Muscle of back (tissue), 11 donors: Measurements from ENCODE around the gene COX17. TPM values are rescaled to one million over a fixed set of nuclear protein-coding genes. Genes with fewer than 3 reads are reported as not detected.

Experiments
- DNase-seq, 3 donors: peaks; one replicate each; pipeline versions ENCODE4 v3.0.0 to v3.0.0-alpha.2; 2013
- polyA plus RNA-seq, 10 donors: library from polyadenylated mRNA; unstranded; fragments of 120-200 nt; gene quantifications; one replicate each; pipeline ENCODE4 v1.2.1, GENCODE V29; 2013; ENCODE audit not compliant: insufficient read length in 10 of 10

COX17 gene
- polyA plus RNA-seq, 10 donors = 57.7 to 77.9 (median 68.0) TPM

GRCh38 chr3:119626196-119626595 lies 51.0 kb downstream of the COX17 start:
- DNase-seq = no peak

DNA sequence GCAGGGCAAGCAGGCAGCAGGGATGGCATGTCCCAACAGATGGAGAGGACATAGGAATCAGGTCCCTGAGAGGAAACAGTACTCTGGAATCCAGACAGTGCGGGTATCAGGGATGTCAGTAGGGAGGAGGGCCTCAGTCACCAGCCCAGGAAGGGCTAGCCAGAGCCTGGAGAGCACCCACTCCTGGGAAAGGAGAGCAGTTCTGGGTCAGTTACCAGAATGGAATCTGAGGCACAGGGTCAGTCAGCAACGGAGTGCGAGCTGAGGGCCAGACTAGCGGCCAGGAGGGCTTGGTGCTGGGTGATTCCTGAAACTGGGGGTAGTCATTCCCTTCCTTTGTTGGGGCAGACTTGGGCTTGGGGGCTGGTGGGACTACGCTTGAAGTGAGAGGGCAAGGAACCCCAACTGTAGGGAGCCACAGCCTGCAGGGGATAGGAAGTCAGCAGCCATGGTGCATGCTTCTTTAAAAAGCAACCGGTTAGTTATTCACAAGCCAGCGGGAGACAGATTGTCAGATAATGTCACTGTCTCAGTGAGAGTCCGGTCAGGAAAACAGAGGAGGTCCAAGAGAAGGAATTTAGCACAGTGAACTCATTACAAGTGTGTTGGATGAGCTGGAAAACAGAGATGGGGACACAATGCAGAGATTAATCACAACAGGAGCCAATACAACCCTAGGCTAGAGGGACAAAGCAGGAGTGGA lies 51.6 kb downstream of the COX17 start:
- no peak for DNase-seq

DNA sequence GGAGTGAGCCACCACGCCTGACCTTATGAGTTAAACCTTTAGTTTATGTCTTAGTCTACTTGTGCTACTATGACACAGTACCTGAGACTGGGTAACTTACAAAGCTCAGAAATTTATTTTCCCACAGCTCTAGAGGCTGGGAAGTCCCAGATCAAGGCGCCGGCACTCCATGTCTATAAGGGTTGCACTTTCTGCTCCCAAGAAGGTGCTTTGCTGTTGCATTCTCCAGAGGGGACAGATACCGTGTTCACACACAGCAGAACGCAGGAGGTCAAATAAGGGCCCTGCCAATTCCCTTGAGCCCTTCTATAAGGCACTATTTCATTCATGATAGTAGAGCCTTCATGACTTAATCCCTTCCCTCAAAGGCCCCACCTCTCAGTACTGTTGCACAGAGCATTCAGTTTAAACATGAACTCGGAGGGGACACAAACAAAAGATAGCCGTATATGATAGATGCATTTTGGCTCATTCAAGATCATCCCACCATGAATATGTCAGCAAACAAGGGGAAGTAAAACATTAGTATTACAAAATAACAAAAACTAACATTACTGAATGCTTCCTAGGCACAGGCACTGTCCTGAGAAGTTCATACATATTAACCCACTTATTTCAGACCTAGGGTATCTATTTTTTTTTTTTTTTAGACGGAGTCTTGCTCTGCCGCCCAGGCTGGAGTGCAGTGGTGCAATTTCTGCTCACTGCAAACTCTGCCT lies 53.0 kb downstream of the COX17 start:
- DNase-seq = no peak

GRCh38 chr3:119620899-119621298 lies 56.3 kb downstream of the COX17 start:
- no peak for DNase-seq

Other genes starting within 250 kb of the COX17 start
- gene TMEM39A, start 213.8 kb downstream of the COX17 start, polyA plus RNA-seq = 10 to 100 TPM; 36.9 to 52.8 (median 43.3) TPM
- gene POGLUT1, start 208.4 kb downstream of the COX17 start, polyA plus RNA-seq = 10 to 100 TPM in 8 of 10 donors, 1 to 10 TPM in 2; 9.6 to 16.5 (median 12.7) TPM
- 10 to 100 TPM; 66.7 to 84.0 (median 74.9) TPM for gene TIMMDC1, start 178.9 kb downstream of the COX17 start, polyA plus RNA-seq
- under 1 TPM in 6 of 10 donors, not detected in 4; 0.08 to 0.58 (median 0.15) TPM for gene CD80, start 117.8 kb downstream of the COX17 start, polyA plus RNA-seq
- 1 to 10 TPM; 5.6 to 10.0 (median 8.2) TPM for gene ADPRH, start 97.9 kb downstream of the COX17 start, polyA plus RNA-seq
- under 1 TPM in 5 of 10 donors, not detected in 5; 0.15 to 0.41 (median 0.25) TPM for gene PLA1A, start 79.5 kb downstream of the COX17 start, polyA plus RNA-seq
- gene POPDC2, start 16.8 kb downstream of the COX17 start, polyA plus RNA-seq = 10 to 100 TPM in 9 of 10 donors, 1 to 10 TPM in 1; 4.1 to 36.1 (median 25.3) TPM
- under 1 TPM; 0.27 to 0.98 (median 0.64) TPM for gene CFAP91, start 25.6 kb upstream of the COX17 start, polyA plus RNA-seq
- gene NR1I2, start 104.7 kb upstream of the COX17 start, polyA plus RNA-seq = under 1 TPM; 0.12 to 0.42 (median 0.28) TPM